OCI-M1 (cell line): Measurements from ENCODE around the gene LRBA.

Experiments used
- DNase-seq: peaks from one replicate; lab custom pipeline; 2025; lab: John Stamatoyannopoulos, UW

The LRBA gene

DNA sequence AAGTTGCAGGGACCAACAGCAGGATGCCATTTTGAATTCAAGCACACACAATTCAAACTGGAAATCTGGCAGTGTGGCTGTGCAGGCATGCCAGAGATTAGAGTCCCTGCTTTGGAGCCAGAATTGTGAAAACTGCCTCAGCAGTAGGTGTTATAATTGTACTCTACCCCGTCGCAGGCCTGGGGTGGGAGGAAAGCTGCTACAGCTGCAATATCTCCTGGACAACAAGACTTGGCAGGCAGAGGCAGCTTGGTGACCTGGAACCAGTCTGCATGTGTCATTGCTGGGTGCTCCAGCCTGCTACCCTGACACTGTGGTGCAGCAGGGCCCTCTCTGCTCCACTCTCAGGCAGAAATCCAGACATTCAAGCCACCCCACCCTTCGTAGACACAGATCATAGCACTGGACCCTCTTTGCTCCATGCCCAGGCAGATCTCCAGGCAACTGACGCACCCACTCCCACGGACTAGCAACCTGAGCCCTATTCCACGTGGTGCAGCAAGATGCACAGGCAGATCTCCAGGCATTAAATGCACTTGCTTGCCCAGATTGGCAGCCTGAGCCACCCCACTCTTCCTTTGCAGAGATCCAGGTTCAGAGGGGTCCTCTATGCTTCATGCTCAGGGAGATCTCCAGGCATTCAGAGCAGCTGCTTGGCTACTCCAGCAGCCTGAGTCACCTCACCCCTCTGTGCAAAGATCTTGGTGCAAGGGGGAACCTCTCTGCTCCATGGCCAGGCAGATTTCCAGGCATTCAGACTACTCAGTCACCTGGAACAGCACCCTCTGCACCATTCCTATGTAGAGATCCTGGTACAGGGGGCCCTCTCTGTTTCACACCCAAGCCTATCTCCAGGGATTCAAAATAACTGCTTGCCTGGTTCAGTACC lies 140.5 kb downstream of the LRBA start:
- DNase-seq, result no peak

GRCh38 chr4:150867148-150867547 lies 147.9 kb downstream of the LRBA start:
- peak; percentile 93 for DNase-seq

DNA sequence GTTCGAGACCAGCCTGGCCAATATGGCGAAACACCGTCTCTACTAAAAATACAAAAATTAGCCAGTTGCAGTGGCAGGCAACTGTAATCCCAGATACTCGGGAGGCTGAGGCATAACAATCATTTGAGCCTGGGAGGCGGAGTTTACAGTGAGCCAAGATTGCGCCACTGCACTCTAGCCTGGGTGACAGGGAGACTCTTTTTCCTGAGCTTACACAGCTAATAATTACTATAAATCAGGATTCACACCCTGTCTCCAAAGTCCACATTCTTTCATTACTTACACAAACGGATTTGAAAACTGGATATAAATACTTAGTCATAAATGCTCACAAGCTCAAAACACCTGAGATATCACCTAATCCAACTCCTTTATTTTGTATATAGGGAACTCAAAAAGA lies 151.6 kb downstream of the LRBA start:
- no peak for DNase-seq

DNA sequence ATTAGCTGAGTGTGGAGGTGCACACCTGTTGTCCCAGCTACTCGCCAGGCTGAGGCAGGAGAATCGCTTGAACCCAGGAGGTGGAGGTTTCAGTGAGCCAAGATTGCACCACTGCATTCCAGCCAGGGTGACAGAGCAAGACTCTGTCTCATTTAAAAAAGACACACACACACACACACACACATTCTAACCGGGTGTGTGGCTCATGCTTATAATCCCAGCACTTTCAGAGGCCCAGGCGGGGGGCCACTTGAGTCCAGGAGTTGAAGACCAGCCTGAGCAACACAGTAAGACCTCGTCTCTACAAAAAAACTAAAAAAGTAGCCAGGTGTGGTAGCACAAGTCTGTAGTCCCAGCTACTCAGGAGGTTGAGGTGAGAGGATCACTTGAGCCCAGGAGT lies 152.3 kb downstream of the LRBA start:
- no peak for DNase-seq

DNA sequence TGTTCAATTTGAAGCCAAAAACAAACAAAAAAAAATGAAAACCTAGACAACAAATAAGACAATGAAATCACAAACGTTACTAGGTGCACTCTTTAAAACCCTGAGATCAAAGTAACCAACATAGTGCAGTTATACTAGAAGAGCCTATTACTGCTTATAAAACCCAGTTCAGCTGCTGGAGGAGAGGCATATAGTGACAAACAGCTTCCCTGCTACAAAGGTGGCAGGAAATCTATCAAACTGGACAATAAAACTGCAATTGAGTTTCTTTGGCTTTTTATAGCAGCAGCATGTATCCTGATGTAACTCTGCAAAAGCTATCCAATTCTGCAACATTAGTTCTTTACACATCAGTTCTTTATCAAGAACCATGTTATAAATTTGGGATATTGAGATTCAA lies 155.6 kb downstream of the LRBA start:
- no peak for DNase-seq

DNA sequence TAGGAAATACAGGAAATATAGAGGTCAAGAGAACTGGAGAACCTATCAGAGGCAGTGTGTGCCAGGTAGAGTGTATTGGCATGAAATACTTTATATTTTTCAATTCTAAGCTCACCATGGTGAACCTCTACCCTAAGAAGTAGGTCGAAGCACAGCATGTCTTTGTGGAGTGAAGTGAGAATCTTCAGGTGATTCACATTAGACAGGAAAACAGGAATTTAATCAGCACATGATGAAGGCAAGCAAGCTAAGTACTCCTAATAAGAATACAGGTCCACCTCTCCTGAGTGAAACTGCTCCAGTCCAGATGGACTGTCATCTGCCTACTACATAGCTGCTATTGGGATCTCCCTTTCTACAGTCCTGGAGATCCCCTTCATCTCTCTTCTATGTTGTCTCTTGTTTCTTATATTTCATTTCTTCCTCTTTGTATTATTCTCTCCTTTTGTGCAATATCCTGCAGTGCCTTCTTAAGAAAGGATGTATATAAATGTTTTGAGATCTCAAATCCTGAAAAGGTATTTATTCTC lies 159.0 kb downstream of the LRBA start:
- no peak for DNase-seq

GRCh38 chr4:150854600-150854999 lies 160.5 kb downstream of the LRBA start:
- no peak for DNase-seq

- no peak for DNase-seq
These were observed 161.2 kb downstream of the LRBA start for GRCh38 chr4:150853882-150854281.

DNA sequence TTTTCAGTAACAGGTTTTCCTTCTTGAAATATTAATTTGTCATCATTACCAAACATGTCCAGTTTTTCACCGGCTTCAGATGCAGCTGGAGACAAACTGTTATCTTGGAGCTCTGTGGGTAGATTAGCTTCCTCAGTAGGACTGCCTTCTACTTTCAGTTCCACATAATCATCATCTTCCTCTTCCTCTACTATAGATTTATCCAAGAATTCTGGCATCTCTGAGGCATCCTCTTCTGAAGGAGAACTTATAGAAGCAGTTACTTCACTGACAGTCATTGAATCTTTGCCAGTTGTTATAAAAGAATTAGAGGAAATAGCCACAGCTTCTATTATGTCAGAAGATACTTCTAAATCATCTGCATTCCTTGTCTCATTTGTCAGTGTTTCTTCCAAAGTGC lies 162.9 kb downstream of the LRBA start:
- peak; percentile 54 for DNase-seq

DNA sequence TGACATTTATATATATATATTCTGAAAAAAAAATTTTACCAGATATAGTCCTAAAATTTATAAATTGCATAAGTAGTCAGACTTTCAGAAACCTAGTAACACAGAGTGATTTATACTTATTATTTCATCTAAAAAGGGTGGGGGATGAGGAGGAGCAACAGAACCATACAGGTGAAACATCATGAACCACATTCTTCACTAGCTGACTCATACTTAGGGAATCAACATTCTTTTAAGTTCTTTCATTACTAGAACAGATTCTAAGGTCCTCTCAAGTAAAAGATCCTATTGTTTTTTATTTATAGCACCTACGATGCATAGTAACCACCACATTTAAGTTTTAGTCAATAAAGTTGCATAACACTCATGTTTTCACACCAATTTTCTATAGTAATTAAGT lies 166.1 kb downstream of the LRBA start:
- DNase-seq, result no peak

- DNase-seq, result peak; percentile 63
These were observed 186.9 kb downstream of the LRBA start for GRCh38 chr4:150828159-150828558.

DNA sequence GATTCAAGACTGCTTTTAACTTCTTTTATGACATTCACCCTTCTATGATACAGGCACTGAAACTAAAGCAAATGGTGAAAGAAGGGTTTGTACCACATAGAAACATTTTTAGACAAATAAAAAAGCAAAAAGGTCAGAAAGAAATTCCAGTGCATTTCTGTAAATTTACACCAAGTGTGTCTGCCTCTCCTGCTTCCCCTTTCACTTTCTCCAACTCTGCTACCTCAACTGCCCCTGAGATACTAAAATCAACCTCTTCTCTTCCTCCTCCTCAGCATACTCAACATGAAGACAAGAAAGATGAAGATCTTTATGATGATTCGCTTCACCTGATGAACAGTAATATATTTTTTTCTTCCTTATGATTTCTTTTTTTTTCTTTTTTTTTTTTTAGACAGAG lies 187.9 kb downstream of the LRBA start:
- no peak for DNase-seq

DNA sequence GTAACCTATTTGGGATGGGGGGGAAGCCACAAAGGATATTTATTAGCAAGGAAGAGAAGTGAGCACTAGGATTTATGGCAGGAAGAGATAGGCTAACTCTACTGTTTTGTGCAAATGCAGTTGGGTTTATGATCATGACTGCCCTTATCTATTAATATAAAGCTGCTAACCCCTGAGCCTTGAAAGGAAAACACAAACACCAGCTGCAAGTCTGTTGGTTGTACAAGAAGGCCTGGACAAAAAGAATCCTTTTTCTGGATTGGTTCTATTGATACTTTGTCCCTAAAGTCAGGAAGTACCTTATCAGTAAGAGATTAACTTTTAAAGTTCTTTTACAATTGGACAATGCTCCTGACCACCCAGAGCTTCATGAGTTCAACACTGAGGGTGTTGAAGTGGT lies 188.8 kb downstream of the LRBA start:
- DNase-seq, result no peak

- DNase-seq, result no peak
These were observed 192.7 kb downstream of the LRBA start for GRCh38 chr4:150822407-150822806.

DNA sequence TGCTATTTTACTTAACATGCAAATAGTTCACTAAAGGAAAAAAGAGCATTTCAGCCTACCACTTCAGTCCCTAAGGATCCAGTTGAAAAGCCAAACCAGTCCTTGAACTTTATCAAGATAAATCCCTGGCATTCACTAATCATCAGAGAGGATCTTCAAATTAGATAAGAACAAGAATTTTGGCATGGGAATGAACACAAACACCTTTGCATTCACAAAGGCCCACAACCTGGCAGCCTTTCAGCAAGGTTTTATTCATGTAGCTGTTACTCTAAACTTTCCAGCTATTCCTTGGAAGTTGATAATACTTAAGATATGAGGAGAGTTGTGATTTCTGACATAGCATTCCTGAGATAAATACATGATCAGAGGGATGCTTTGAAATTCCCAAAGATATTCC lies 193.4 kb downstream of the LRBA start:
- no peak for DNase-seq

DNA sequence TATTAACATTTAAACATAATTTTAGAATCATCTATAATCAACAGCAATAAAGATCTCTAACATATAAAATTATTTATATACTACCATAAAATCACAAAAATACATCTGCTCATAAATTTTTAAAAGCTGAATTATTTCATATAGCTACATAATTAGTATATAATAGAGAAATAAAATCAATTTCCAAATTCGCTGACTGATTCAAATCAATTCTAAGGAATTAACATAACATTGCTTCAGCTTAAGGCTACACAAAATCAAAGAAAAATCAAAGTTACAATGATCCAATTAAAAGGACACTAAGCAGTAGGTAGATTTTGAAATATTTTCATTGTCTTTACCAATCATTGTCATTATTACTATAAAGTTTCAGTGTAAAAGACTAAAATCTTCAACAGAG lies 194.7 kb downstream of the LRBA start:
- no peak for DNase-seq

DNA sequence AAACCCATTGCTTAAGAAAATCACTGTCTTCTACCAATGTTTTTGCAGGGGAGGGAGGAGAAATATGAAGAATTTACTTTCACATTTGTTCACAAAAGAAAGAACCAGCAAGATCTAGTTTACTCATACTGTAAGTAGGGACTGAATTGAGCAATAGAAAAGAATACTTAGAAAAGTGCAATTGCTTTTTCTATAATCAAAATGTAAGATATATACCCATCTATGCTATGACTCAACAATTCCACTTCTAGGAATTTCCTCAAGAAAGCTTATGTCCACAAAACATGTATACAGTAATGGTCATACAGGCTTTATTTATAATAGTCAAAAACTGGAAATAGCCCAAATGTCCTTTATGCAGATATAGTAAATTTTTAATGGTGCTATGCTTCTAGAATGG lies 196.4 kb downstream of the LRBA start:
- DNase-seq, result peak; percentile 77

- DNase-seq, result no peak
These were observed 197.1 kb downstream of the LRBA start for GRCh38 chr4:150817804-150818528.

GRCh38 chr4:150817017-150817416 lies 198.1 kb downstream of the LRBA start:
- peak; percentile 24 for DNase-seq

- DNase-seq, result no peak
These were observed 198.6 kb downstream of the LRBA start for GRCh38 chr4:150816491-150816890.

GRCh38 chr4:150814873-150815272 lies 200.2 kb downstream of the LRBA start:
- peak; percentile 55 for DNase-seq

DNA sequence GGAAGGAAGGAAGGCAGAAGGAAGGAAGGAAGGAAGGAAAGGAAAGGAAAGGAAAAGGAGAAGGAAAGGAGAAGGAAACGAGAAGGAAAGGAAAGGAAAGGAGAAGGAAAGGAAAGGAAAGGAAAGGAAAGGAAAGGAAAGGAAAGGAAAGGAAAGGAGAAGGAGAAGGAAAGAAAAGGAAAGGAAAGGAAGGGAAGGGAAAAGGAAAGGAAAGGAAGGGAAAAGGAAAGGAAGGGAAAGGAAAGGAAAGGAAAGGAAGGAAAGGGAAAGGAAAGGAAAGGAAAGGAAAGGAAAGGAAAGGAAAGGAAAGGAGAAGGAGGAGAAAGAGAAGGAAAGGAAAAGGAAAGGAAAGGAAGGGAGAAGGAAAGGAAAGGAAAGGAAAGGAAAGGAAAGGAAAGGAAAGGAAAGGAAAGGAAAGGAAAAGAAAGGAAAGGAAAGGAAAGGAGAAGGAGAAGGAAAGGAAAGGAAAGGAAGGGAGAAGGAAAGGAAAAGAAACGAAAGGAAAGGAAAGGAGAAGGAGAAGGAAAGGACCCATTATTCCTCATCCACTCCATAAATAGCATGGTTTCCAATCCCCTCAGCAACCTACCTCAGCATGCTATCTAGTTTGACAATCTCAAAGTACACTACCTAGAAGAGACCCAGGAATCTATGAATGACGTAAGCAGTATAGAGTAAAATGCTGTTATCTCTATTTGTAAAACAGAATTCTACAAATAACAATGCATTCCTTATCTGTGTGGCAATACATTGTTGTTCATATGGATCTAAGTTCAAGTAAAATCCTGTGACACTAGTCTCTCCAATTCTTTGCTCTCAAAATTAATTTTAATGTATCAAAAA lies 209.7 kb downstream of the LRBA start:
- DNase-seq, result no peak
